Activated T-cell treated with anti-CD3 and anti-CD28 coated beads, Interleukin-2, amount 50 U/mL, for 4 hours (primary cell): ENCODE measurements around the gene CCM2L. TPM values are rescaled to one million over a fixed set of nuclear protein-coding genes. Genes with fewer than 3 reads are reported as not detected.

ENCODE experiments used
- ATAC-seq, 2 donors: fragments of 200-7000 bp; cut with Tn5 transposase; one replicate each; pipeline ENCODE4 v1.10.0; 2021
- DNase-seq: peaks from one replicate; pipeline ENCODE4 v3.0.0-alpha.2; 2020
- H3K27me3 Mint-ChIP-seq: one replicate; pipeline ENCODE4 v1.8.0; 2021; ENCODE audit warnings: low read depth, mixed read lengths
- H3K36me3 Mint-ChIP-seq: one replicate; pipeline ENCODE4 v1.8.0; 2022; ENCODE audit warnings: mixed read lengths; ENCODE audit not compliant: insufficient read depth
- H3K4me1 Mint-ChIP-seq: one replicate; pipeline ENCODE4 v1.8.0; 2021; ENCODE audit warnings: low read depth, mixed read lengths
- H3K4me3 Mint-ChIP-seq: one replicate; pipeline ENCODE4 v1.8.0; 2021; ENCODE audit warnings: mild to moderate bottlenecking, moderate library complexity, mixed read lengths
- H3K9me3 Mint-ChIP-seq: one replicate; pipeline ENCODE4 v1.8.0; 2021; ENCODE audit warnings: mixed read lengths
- total RNA-seq, 3 donors: library from RNA; stranded (reverse); gene quantifications; one replicate each; pipeline ENCODE4 v1.2.1, GENCODE V29; 2021

CCM2L gene
- total RNA-seq, 3 donors from 2014 or later, result not detected

- H3K9me3 Mint-ChIP-seq, result no peaks in the 10 kb centered on the region
- H3K36me3 Mint-ChIP-seq, result no peaks in the 10 kb centered on the region
- ATAC-seq (no peak), DNase-seq (no peak)
- H3K4me3 Mint-ChIP-seq, result no peak overlapping the region
- H3K4me1 Mint-ChIP-seq, result no peaks in the 10 kb centered on the region
- peaks cover 17% of the 10 kb centered on the region for H3K27me3 Mint-ChIP-seq
Observed at GRCh38 chr20:31984981-31985471, 25.2 kb upstream of the CCM2L start.

- no peak for ATAC-seq
- Mint-ChIP-seq H3K9me3 (no peaks in the 10 kb centered on the region), H3K4me1 (no peaks in the 10 kb centered on the region), H3K27me3 (peaks cover 9% of the 10 kb centered on the region), H3K36me3 (no peaks in the 10 kb centered on the region), H3K4me3 (no peak overlapping the region)
- no peak for DNase-seq
Observed at GRCh38 chr20:31987744-31988143, 22.5 kb upstream of the CCM2L start.

GRCh38 chr20:31988430-31989015, 21.7 kb upstream of the CCM2L start:
- H3K36me3 Mint-ChIP-seq, result no peaks in the 10 kb centered on the region

GRCh38 chr20:31989030-31989645, 21.1 kb upstream of the CCM2L start:
- Mint-ChIP-seq H3K27me3 (peaks cover 15% of the 10 kb centered on the region), H3K9me3 (no peaks in the 10 kb centered on the region), H3K4me3 (no peak overlapping the region), H3K36me3 (no peaks in the 10 kb centered on the region), H3K4me1 (no peaks in the 10 kb centered on the region)
- DNase-seq, result no peak
- ATAC-seq, result no peak

More at GRCh38 chr20:31988430-31989015, 21.7 kb upstream of the CCM2L start:
- H3K27me3 Mint-ChIP-seq, result peaks cover 9% of the 10 kb centered on the region
- ATAC-seq, result no peak
- DNase-seq, result no peak
- no peak overlapping the region for H3K4me3 Mint-ChIP-seq
- no peaks in the 10 kb centered on the region for H3K4me1 Mint-ChIP-seq
- H3K9me3 Mint-ChIP-seq, result no peaks in the 10 kb centered on the region

DNA sequence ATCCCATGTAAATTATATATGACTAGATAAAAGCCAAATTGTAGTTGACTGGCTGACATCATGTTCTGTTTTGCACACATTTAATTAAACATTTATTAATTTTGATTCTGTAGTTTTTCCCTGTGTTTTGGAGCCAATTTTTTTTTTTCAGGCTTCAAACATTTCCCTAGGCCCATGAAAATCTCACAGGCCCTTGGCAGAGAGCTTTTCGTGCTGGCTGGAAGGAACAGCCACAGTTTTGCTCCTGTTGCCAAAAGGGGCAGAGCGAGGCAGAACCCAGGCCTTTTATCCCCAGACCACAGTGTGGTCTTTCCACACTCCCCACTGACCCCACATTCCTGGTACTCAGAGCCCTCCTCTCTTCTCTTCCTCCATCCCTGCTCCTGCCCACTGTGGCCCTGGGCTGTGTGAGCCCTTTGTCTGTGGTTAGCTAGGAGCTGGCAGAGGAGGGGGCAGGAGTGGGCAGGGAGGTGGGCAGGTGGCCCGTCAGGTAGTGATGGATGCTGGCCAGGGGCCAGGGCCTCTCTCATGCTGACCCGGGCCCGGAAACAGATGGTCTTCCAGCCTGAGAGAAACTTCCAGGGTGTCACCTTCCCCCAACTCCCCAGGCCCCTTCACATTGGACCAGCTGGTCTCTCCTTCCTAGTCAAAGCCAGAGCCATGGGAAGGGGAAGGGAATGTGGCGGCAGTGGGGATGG, 19.4 kb upstream of the CCM2L start:
- Mint-ChIP-seq H3K36me3 (no peaks in the 10 kb centered on the region), H3K4me1 (no peaks in the 10 kb centered on the region), H3K9me3 (no peaks in the 10 kb centered on the region), H3K4me3 (no peak overlapping the region), H3K27me3 (peaks cover 26% of the 10 kb centered on the region)
- ATAC-seq (no peak), DNase-seq (no peak)

DNA sequence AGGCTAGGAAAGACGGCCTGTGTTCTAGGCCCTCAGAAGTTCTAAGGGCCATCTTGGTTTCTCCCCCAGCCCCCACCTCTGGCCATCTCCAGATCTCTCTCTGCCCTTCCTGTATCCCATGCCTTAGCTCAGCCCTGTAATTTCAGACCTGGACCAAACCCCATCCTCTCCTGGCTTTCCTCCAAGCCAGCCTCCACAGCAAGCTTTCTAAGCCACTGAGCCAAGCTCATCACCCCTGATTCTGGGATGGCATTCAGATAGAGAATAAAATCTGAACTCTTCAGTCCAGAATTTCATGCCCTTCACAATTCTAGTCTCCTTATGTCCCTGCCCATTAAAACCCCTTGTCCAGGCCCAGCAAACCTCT, 18.9 kb upstream of the CCM2L start:
- Mint-ChIP-seq H3K4me3 (no peak overlapping the region), H3K27me3 (peaks cover 31% of the 10 kb centered on the region), H3K36me3 (no peaks in the 10 kb centered on the region), H3K4me1 (no peaks in the 10 kb centered on the region), H3K9me3 (no peaks in the 10 kb centered on the region)
- DNase-seq (no peak), ATAC-seq (no peak)

DNA sequence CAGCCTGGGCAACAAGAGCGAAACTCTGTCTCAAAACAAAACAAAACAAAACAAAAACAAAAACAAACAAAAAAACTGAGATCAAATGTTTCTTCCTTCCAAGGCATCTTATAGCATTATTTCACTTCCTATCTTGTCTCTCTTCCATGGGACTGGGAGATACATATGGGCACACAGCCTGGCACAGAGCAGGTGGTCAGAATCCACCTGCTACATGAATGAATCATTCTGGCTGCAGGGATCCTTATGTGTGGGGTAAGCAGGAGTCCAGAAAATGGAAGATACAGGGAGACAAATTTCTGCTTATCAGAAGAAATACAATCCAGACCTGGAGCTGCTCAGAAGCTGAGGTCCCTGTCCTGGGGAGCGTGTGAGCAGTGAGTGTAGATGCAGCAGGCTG, 18.2 kb upstream of the CCM2L start:
- DNase-seq, result no peak
- Mint-ChIP-seq H3K9me3 (no peaks in the 10 kb centered on the region), H3K4me1 (no peaks in the 10 kb centered on the region), H3K27me3 (peaks cover 37% of the 10 kb centered on the region), H3K36me3 (no peaks in the 10 kb centered on the region), H3K4me3 (no peak overlapping the region)
- ATAC-seq, result no peak

DNA sequence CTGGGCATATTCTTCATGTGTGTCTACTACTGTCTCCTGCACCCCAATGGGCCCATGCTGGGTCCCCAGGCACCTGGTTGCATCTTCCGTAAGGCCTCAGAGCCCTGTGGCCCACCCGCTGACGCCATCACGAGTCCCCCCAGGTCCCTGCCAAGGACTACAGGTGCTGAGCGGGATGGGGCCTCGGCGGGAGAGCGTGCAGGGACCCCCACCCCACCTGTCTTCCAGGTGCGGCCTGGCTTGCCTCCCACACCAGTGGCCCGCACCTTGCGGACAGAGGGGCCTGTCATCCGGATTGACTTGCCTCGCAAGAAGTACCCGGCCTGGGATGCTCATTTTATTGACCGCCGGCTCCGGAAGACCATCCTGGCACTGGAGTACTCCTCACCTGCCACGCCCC, 13.2 kb upstream of the CCM2L start:
- Mint-ChIP-seq H3K4me1 (no peaks in the 10 kb centered on the region), H3K36me3 (no peaks in the 10 kb centered on the region), H3K4me3 (no peak overlapping the region), H3K27me3 (peaks cover 39% of the 10 kb centered on the region), H3K9me3 (no peaks in the 10 kb centered on the region)
- ATAC-seq (no peak), DNase-seq (no peak)

DNA sequence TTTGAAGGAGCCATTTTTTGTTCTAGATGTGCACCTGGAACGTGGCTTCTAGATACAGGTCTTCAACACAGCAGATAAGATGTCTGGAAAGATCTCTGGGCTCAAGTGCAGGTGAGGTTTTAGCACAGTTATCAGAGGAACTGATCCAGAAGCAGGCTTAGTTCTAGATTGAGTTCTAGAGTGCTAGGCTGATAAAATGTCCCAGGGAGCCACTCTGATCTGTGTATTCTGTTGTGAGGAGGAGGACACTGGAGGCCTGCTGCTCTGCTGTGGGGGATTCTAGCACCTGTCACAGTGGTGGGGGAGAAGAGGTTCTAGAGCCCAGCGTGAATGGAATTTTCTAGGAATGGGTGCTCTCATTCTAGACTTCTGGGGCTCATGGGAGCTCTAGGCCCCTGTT, 12.0 kb upstream of the CCM2L start:
- Mint-ChIP-seq H3K9me3 (no peaks in the 10 kb centered on the region), H3K36me3 (no peaks in the 10 kb centered on the region), H3K4me1 (no peaks in the 10 kb centered on the region), H3K27me3 (peaks cover 33% of the 10 kb centered on the region), H3K4me3 (no peak overlapping the region)
- no peak for ATAC-seq
- DNase-seq, result no peak

DNA sequence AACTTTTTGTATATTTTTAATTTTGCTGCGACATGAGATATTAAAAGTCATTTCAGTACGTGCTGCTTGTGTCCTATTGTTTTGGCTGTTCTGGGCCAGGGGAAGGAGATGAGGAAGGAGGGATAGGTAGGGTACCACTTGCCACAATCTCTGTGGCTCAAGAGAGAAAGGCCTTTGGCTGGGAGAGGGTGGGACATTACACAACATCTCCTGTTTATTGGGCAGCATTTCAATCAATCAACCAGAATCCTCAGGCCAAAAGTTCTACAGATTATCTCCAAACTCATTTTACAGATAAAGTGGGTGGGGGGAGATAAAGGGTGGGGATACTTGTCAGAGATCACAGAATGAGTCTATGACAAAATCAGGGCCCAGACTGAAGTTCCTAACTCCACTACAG, 6.9 kb upstream of the CCM2L start:
- Mint-ChIP-seq H3K27me3 (no peaks in the 10 kb centered on the region), H3K36me3 (no peaks in the 10 kb centered on the region), H3K4me3 (no peak overlapping the region), H3K9me3 (no peaks in the 10 kb centered on the region), H3K4me1 (no peaks in the 10 kb centered on the region)
- DNase-seq (no peak), ATAC-seq (no peak)

GRCh38 chr20:32004963-32005362, 5.3 kb upstream of the CCM2L start:
- DNase-seq (no peak), ATAC-seq (no peak)
- Mint-ChIP-seq H3K4me3 (no peak overlapping the region), H3K36me3 (no peaks in the 10 kb centered on the region), H3K9me3 (no peaks in the 10 kb centered on the region), H3K27me3 (no peaks in the 10 kb centered on the region), H3K4me1 (no peaks in the 10 kb centered on the region)

DNA sequence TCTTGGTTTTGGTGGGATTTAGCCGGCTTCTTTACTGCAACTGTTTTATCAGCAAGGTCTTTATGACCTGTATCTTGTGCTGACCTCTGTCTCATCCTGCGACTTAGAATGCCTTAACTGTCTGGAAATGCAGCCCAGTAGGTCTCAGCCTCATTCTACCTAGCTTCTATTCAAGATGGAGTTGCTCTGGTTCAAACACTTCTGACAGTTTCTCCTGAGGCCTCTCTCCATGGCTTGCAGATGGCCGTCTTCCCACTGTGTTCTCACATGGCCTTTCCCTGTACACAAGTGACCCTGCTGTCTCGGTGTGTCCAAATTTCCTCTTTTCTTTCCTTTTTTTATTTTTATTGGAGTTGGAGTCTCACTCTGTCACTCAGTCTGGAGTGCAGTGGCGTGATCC, 4.2 kb upstream of the CCM2L start:
- no peaks in the 10 kb centered on the region for H3K4me1 Mint-ChIP-seq
- H3K4me3 Mint-ChIP-seq, result no peak overlapping the region
- no peaks in the 10 kb centered on the region for H3K9me3 Mint-ChIP-seq
- ATAC-seq (no peak), DNase-seq (no peak)
- H3K27me3 Mint-ChIP-seq, result no peaks in the 10 kb centered on the region
- H3K36me3 Mint-ChIP-seq, result no peaks in the 10 kb centered on the region

DNA sequence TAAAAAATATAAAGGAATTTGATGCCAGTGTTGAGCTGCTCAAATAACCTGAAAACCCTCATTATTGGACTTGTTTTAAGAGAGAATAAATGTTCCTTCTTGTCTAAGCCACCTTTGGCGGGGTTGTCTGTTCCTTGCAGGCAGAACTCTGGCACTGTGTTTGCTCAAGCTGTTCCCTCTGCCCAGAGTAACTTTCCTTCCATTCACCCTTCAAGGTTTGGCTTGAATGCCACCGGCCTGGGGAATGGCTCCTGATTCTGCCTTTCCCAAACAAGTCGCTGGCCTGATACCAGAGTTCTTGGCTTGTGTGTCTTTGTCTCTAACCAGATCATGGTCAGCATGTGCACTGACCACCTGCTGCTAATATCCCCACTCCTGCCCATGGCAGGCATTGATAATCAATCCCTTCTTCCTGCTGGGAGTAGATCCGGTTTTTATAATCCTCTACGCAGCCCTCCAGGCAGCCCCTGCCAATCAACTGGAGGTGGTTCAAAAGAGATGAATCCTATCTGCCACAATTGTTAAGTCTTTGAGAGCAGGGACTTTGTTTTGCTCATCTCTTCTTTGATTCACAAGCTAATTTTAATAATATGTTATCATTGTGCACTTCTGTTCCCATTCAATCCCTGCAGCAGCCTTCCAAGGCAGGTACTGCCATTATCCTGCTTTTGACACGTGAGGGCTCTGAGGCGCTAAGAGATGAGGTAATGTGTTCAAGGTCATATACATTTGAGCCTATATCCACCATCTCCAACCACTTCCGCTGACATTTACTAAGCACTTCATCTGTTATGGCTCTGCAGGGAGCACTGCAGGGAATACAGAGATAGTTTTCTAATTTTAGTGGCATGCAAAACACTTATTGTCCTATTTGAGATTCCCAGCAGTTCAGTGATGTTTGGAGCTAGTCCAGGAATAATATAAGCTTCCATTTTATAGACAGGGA, 3.1 kb upstream of the CCM2L start:
- DNase-seq, result no peak
- H3K36me3 Mint-ChIP-seq, result no peaks in the 10 kb centered on the region
- H3K4me1 Mint-ChIP-seq, result no peaks in the 10 kb centered on the region
- H3K4me3 Mint-ChIP-seq, result no peak overlapping the region
- ATAC-seq, result no peak
- no peaks in the 10 kb centered on the region for H3K9me3 Mint-ChIP-seq
- no peaks in the 10 kb centered on the region for H3K27me3 Mint-ChIP-seq
